Lung (tissue), 16 donors: ENCODE results near the gene PLXNA2. TPM values are rescaled to one million over a fixed set of nuclear protein-coding genes. Genes with fewer than 3 reads are reported as not detected.

Experiments
- ATAC-seq: fragments of 200-7000 bp; cut with Tn5 transposase; one replicate; pipeline ENCODE4 v1.9.1; 2020; ENCODE audit warnings: moderate number of reproducible peaks; ENCODE audit not compliant: insufficient read depth, low FRiP score
- DNase-seq, 3 donors: peaks; one replicate each; pipeline ENCODE4 v3.0.0-alpha.2; 2013 to 2017
- H3K27ac ChIP-seq, 2 donors: one replicate each; pipeline ENCODE4 v1.5.1; 2013; ENCODE audit warnings: mild to moderate bottlenecking in 2 of 2, moderate library complexity in 2 of 2, control low read depth in 1 of 2, inconsistent platforms in 1 of 2, low read depth in 1 of 2, low read length in 1 of 2
- H3K27me3 ChIP-seq, 3 donors: one replicate each; pipeline ENCODE4 v1.5.1; 2013; ENCODE audit warnings: low read length in 2 of 3; ENCODE audit not compliant: control insufficient read depth in 3 of 3, insufficient read depth in 3 of 3
- H3K36me3 ChIP-seq, 4 donors: one replicate each; pipeline ENCODE4 v1.5.1; 2013; ENCODE audit warnings: low read length in 4 of 4, mild to moderate bottlenecking in 1 of 4, moderate library complexity in 1 of 4; ENCODE audit not compliant: control insufficient read depth in 4 of 4, insufficient read depth in 4 of 4
- H3K4me1 ChIP-seq, 5 donors: one replicate each; pipeline ENCODE4 v1.5.1; 2013; ENCODE audit warnings: low read length in 5 of 5, mild to moderate bottlenecking in 2 of 5, moderate library complexity in 1 of 5; ENCODE audit not compliant: control insufficient read depth in 5 of 5, insufficient read depth in 5 of 5
- H3K4me3 ChIP-seq: one replicate; pipeline ENCODE4 v1.5.1; 2013; ENCODE audit warnings: mild to moderate bottlenecking, control low read depth, moderate library complexity
- H3K9ac ChIP-seq, 2 donors: one replicate each; pipeline ENCODE4 v1.5.1; 2013; ENCODE audit warnings: low read length in 2 of 2, control low read depth in 1 of 2; ENCODE audit not compliant: insufficient read depth in 1 of 2
- H3K9me3 ChIP-seq, 4 donors: one replicate each; pipeline ENCODE4 v1.5.1; 2013; ENCODE audit warnings: low read length in 3 of 4, mild to moderate bottlenecking in 1 of 4, moderate library complexity in 1 of 4; ENCODE audit not compliant: control insufficient read depth in 4 of 4, insufficient read depth in 3 of 4
- WGBS, 2 donors: extraction: QIAGEN DNeasy Blood & Tissue Kit; methylation state at CpG; one replicate each; pipeline ENCODE4 v1.1.7; 2013; 5-methylcytosine and 5-hydroxymethylcytosine counted together
- long read RNA-seq, 5 donors: transcript quantifications; one replicate each; lab custom pipeline, GENCODE V29; 2026
- polyA plus RNA-seq, 2 donors: library from polyadenylated mRNA; stranded (reverse); fragments of 200-250 nt; gene quantifications; one replicate each; pipeline ENCODE4 v1.2.1, GENCODE V29; 2013
- total RNA-seq, 2 donors: library from RNA; depleted of rRNA in 1 of 2; stranded (reverse); fragments of >200 nt in 1 of 2; gene quantifications; one replicate each; pipeline ENCODE4 v1.2.1, GENCODE V29; 2014 to 2021
- TF ChIP-seq, protein P1 (sequence below): IDR thresholded peaks from 2 replicates; pipeline ENCODE4 v1.5.1; 2012; ENCODE audit warnings: mild to moderate bottlenecking; ENCODE audit errors: control extremely low read depth, extremely low read depth
- donor health status: control.
- donor health status: control.
- donor health status: Bipolar disorder and iron deficiency.
- donor health status: healthy.
- donor health status: DM: yes; HTN: yes; CAD: no.

Gene PLXNA2, protein sequence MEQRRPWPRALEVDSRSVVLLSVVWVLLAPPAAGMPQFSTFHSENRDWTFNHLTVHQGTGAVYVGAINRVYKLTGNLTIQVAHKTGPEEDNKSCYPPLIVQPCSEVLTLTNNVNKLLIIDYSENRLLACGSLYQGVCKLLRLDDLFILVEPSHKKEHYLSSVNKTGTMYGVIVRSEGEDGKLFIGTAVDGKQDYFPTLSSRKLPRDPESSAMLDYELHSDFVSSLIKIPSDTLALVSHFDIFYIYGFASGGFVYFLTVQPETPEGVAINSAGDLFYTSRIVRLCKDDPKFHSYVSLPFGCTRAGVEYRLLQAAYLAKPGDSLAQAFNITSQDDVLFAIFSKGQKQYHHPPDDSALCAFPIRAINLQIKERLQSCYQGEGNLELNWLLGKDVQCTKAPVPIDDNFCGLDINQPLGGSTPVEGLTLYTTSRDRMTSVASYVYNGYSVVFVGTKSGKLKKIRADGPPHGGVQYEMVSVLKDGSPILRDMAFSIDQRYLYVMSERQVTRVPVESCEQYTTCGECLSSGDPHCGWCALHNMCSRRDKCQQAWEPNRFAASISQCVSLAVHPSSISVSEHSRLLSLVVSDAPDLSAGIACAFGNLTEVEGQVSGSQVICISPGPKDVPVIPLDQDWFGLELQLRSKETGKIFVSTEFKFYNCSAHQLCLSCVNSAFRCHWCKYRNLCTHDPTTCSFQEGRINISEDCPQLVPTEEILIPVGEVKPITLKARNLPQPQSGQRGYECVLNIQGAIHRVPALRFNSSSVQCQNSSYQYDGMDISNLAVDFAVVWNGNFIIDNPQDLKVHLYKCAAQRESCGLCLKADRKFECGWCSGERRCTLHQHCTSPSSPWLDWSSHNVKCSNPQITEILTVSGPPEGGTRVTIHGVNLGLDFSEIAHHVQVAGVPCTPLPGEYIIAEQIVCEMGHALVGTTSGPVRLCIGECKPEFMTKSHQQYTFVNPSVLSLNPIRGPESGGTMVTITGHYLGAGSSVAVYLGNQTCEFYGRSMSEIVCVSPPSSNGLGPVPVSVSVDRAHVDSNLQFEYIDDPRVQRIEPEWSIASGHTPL (N-terminal part only)
- 100 to 1,000 TPM in 1 of 2 donors, 10 to 100 TPM in 1; 37.7 to 118 TPM for total RNA-seq
- 10 to 100 TPM; 13.2 to 27.6 TPM for polyA plus RNA-seq
- long read RNA-seq, donor 1, partial matches to known transcripts: 0 of 4 reads
- long read RNA-seq, donor 1, other reads (novel, unspliced or antisense): 0 of 4 reads
- long read RNA-seq, donor 2, partial matches to known transcripts: 0 of 2 reads
- long read RNA-seq, donor 2, other reads (novel, unspliced or antisense): 0 of 2 reads
- long read RNA-seq, donor 3, partial matches to known transcripts: 0 of 2 reads
- long read RNA-seq, donor 3, other reads (novel, unspliced or antisense): 0 of 2 reads
- long read RNA-seq, donor 4, partial matches to known transcripts: 0 of 1 reads
- long read RNA-seq, donor 4, other reads (novel, unspliced or antisense): 0 of 1 reads
- long read RNA-seq, donor 5, partial matches to known transcripts: 22 of 25 reads
- long read RNA-seq, donor 5, other reads (novel, unspliced or antisense): 0 of 25 reads

DNA sequence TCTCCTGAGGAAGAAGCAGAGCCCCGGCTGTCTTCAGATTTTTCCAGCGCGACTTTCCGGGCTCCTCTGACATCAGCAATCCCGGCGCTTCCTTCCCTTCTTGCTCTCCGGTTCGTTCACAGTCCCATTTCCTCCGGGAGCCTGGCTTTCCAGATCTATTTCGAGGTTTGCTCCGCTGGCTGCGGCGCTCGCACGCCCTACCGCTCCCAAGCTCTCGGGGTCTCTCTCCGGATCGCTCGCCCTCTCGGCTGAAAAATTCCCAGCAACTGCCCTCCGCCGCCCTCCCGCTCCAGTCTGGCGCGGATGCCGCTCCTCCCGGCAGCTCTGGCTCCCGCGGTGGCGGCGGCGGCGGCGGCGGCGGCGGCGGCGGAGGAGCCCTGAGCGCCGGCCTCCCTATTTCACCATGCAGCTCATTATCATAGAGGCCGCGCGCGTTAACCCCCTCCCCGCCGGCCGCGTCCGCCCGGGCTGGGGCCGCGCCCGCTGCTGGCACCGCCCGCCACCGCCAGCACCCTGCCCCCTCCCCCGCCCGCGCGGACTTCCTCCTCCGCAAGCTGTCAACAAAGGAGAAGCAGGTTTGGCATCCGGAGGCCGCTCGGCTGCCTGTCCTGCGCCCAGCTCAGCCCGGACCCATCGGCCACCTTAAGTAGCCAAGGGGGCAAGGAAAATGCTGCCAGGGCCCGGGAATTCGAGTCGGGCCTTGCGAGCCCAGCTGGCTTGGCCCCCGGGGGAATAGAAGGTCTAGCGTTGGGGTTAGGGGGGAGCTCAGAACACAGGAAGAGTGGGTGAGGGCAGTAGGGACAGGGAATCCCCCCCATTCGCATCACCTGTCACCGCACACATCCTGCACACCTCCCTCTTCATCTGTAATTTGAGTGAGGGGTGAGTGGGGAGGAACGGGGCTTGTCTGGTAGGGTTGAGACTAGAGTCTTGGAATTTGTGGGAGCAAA, at the start of gene PLXNA2:
Gene PLXNA2 (minus strand): TSS at position 418 of the 950 bp plus-strand sequence. CDS start 26,462 bp downstream, outside the sequence.
- peaks cover 5 to 59% (median 19%) of the 10 kb centered on the region in 5 donors for H3K4me1 ChIP-seq

DNA sequence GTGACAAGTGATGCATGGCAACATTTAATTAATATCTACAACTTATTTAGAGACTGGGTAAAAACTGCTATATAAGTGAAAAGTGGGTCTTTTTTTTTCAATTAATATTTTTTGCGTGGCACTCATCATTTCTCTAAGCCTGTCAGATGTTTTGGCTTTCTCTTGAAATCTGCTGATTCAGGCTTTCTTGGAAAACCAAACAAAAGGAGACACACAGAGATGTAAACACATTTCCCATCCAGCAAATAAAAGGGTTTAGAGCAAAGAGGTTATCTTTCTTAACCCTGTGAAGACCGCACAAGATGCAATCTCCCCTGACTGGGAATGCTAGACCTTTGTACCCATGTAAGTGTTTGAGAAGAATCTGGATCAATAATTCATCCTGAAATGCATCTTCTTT, 48.7 kb upstream of the PLXNA2 start:
- Histone ChIP-seq H3K4me3 (no peak overlapping the region), H3K9me3 (no peaks in the 10 kb centered on the region), H3K4me1 (peaks cover 0 to 7% (median 0%) of the 10 kb centered on the region in 5 donors), H3K27me3 (peaks cover 0 to 4% (median 0%) of the 10 kb centered on the region in 3 donors), H3K36me3 (no peaks in the 10 kb centered on the region), H3K27ac (no peak overlapping the region), H3K9ac (no peak overlapping the region)
- WGBS, 2 donors: 60 to 73% methylated on average over 2 of the region's 2 CpGs
- TF ChIP-seq, protein P1, sequence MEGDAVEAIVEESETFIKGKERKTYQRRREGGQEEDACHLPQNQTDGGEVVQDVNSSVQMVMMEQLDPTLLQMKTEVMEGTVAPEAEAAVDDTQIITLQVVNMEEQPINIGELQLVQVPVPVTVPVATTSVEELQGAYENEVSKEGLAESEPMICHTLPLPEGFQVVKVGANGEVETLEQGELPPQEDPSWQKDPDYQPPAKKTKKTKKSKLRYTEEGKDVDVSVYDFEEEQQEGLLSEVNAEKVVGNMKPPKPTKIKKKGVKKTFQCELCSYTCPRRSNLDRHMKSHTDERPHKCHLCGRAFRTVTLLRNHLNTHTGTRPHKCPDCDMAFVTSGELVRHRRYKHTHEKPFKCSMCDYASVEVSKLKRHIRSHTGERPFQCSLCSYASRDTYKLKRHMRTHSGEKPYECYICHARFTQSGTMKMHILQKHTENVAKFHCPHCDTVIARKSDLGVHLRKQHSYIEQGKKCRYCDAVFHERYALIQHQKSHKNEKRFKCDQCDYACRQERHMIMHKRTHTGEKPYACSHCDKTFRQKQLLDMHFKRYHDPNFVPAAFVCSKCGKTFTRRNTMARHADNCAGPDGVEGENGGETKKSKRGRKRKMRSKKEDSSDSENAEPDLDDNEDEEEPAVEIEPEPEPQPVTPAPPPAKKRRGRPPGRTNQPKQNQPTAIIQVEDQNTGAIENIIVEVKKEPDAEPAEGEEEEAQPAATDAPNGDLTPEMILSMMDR: no peak
- DNase-seq: no peak
- no peak for ATAC-seq

More for the DNA sequence above, at the start of gene PLXNA2:
- peak within 1 kb of the TSS; percentile 19 for H3K9ac ChIP-seq
- ATAC-seq (peak; percentile 88), DNase-seq (peak; percentile 82 to 84 (median 82))
- H3K27ac ChIP-seq: peak within 1 kb of the TSS; percentile 93 to 94
- no peaks in the 10 kb centered on the region for H3K9me3 ChIP-seq
- peak within 1 kb of the TSS; percentile 75 for H3K4me3 ChIP-seq
- no peaks in the 10 kb centered on the region for H3K36me3 ChIP-seq
- TF ChIP-seq, protein P1: no peak
- WGBS, 2 donors: 0% methylated on average over 69 to 78 of the region's 78 CpGs
- no peaks in the 10 kb centered on the region for H3K27me3 ChIP-seq
